ENCODE measurements around the gene EYS. TPM values are rescaled to one million over a fixed set of nuclear protein-coding genes. Genes with fewer than 3 reads are reported as not detected.

Gene EYS
- total and polyA plus RNA-seq, 2 of the 13 experiments (the other 11 are each of a cell fraction or from before 2014, with no cell fraction given), result 0.04 to 0.07 TPM

DNA sequence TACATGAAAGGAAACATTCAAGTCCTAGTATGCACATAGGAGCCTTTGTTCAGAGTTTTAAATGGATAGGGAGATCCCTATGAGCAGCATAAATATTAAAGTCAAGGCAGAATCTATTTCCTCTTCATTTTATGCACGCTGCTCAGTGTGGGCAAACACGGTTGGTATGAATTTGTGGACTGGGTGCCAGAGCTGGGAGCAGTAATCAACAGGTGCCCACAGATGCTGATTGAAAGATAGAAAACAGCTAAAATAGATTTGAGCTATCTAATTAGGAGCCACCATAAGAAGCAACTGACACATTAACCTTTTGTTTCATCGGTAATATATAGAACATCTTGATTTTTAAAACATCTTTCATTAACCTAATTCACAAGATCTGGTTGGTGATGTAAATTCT is 175.5 kb downstream of the EYS start (continued):
- TF ChIP-seq ZKSCAN8 (CRISPR knock-in tag; IDR thresholded peaks at IDR 0.05; ENCODE audit: borderline replicate concordance), result no peak

DNA sequence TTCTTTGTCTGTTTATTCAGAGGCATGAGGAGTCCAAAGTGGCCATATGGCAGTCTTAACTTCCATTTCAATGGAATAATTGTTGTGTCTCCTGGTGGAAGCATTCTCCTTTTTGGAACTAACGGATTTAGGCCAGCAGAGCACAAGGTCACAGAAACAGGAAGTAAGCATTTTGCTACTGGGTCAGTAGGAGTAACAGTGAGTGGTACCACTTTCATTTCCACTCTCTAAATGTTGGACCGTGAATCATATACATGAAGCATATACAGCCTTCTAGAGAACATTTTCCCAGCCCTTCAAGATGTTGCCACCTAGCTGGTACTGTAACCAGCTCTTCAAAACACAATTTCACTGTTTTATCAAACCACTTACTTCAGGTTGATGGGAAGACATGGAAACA is 182.8 kb downstream of the EYS start:
- POLR2A ChIA-PET, result no interaction called here
- H3K27me3 ChIP-seq (ENCODE audit: control insufficient read depth in 1 of 2, insufficient read depth in 2 of 2, low read length in 2 of 2), result no peaks in the 10 kb centered on the region
- H4K20me1 ChIP-seq (ENCODE audit: insufficient read depth, low read length), result no peaks in the 10 kb centered on the region
- CTCF ChIA-PET (ENCODE audit: low intra/inter-chr PET ratio, low total read pairs), result no interaction called here
- in situ Hi-C loops (cut with HindIII; ENCODE audit: extremely low pct_ligation_motif_present, low pct_unique_long_range_greater_than_20kb) (no loop called here), intact Hi-C loops (cut with micrococcal nuclease; ENCODE audit: unreplicated experiment) (no loop called here)
- FAIRE-seq (no peak), DNase-seq (ENCODE audit: low spot score) (no peak), ATAC-seq (no peak)
- no peak overlapping the region for H3K4me3 ChIP-seq (replicated peaks in 1 of 3; ENCODE audit: insufficient read depth in 1 of 3, low read depth in 2 of 3, low read length in 3 of 3)
- no peaks in the 10 kb centered on the region for H3K36me3 ChIP-seq (replicated peaks in 1 of 2; ENCODE audit: control insufficient read depth in 1 of 2, insufficient read depth in 2 of 2, low read length in 2 of 2)
- no peak overlapping the region for H3K27ac ChIP-seq (ENCODE audit: extremely low read length, insufficient read depth, low read length)
- no peak overlapping the region for H3K4me2 ChIP-seq (ENCODE audit: low read depth, low read length)
- H2AFZ ChIP-seq (ENCODE audit: low read length), result no peak overlapping the region
- no peaks in the 10 kb centered on the region for H3K9me3 ChIP-seq (ENCODE audit: low read length)
- 20% methylated on average over 2 of the region's 2 CpGs for WGBS (ENCODE audit: low lambda C conversion rate)
- H3K9ac ChIP-seq (ENCODE audit: insufficient read depth, low read depth, low read length), result no peak overlapping the region
- H3K4me1 ChIP-seq (ENCODE audit: insufficient read depth, low read length), result no peaks in the 10 kb centered on the region
- no TSS peak for BruUV-seq (replicated peaks)
- H3K79me2 ChIP-seq (ENCODE audit: insufficient read depth, low read length), result no peaks in the 10 kb centered on the region
- TF ChIP-seq ZNF10 (CRISPR knock-in tag; IDR thresholded peaks at IDR 0.05; ENCODE audit: borderline replicate concordance, low read depth) (no peak), REXO4 (CRISPR knock-in tag; IDR thresholded peaks at IDR 0.05; ENCODE audit: borderline replicate concordance) (no peak), CC2D1A (CRISPR knock-in tag; IDR thresholded peaks at IDR 0.05) (no peak), CREB1 (IDR thresholded peaks at IDR 0.05) (no peak), CREB1 (CRISPR knock-in tag; IDR thresholded peaks at IDR 0.05) (no peak), ZC3H4 (CRISPR knock-in tag; IDR thresholded peaks at IDR 0.05; ENCODE audit: borderline replicate concordance) (no peak), KAT8 (CRISPR knock-in tag; IDR thresholded peaks at IDR 0.05) (no peak), ZNF331 (CRISPR knock-in tag; IDR thresholded peaks at IDR 0.05) (no peak), MEIS2 (CRISPR knock-in tag; IDR thresholded peaks at IDR 0.05) (no peak), ZNF260 (CRISPR knock-in tag; IDR thresholded peaks at IDR 0.05; ENCODE audit: borderline replicate concordance, low read depth) (no peak)
- TF ChIP-seq, protein P1, sequence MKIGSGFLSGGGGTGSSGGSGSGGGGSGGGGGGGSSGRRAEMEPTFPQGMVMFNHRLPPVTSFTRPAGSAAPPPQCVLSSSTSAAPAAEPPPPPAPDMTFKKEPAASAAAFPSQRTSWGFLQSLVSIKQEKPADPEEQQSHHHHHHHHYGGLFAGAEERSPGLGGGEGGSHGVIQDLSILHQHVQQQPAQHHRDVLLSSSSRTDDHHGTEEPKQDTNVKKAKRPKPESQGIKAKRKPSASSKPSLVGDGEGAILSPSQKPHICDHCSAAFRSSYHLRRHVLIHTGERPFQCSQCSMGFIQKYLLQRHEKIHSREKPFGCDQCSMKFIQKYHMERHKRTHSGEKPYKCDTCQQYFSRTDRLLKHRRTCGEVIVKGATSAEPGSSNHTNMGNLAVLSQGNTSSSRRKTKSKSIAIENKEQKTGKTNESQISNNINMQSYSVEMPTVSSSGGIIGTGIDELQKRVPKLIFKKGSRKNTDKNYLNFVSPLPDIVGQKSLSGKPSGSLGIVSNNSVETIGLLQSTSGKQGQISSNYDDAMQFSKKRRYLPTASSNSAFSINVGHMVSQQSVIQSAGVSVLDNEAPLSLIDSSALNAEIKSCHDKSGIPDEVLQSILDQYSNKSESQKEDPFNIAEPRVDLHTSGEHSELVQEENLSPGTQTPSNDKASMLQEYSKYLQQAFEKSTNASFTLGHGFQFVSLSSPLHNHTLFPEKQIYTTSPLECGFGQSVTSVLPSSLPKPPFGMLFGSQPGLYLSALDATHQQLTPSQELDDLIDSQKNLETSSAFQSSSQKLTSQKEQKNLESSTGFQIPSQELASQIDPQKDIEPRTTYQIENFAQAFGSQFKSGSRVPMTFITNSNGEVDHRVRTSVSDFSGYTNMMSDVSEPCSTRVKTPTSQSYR (CRISPR knock-in tag; IDR thresholded peaks at IDR 0.05; ENCODE audit: borderline replicate concordance), result no peak
- TF ChIP-seq, protein P2, sequence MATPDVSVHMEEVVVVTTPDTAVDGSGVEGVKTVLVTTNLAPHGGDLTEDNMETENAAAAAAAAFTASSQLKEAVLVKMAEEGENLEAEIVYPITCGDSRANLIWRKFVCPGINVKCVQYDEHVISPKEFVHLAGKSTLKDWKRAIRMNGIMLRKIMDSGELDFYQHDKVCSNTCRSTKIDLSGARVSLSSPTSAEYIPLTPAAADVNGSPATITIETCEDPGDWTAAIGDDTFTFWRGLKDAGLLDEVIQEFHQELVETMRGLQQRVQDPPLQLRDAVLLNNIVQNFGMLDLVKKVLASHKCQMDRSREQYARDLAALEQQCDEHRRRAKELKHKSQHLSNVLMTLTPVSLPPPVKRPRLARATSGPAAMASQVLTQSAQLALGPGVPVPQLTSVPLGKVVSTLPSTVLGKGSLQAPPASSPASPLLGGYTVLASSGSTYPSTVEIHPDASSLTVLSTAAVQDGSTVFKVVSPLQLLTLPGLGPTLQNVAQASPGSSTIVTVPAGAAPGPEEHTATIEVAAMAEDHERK (CRISPR knock-in tag; IDR thresholded peaks at IDR 0.05; ENCODE audit: low read depth), result no peak

Data from HepG2 (cell line).